HG03045 (cell line): ENCODE measurements around the gene NEK10.
"Not testable (repeated sequence)": the region's sequence is repeated elsewhere in the genome, so short reads cannot be mapped to it uniquely, and the experiment has no call there.

Source experiments
- ATAC-seq: cut with Tn5 transposase; IDR thresholded peaks from one replicate; pipeline ENCODE4 v1.9.1; 2021; ENCODE audit warnings: mild to moderate bottlenecking, moderate library complexity; ENCODE audit not compliant: unreplicated experiment

NEK10 gene

GRCh38 chr3:27354588-27355203, 14.5 kb downstream of the NEK10 start:
- no peak for ATAC-seq

- no peak for ATAC-seq
Measured at GRCh38 chr3:27354161-27354560, 15.0 kb downstream of the NEK10 start.

- no peak for ATAC-seq
Measured at GRCh38 chr3:27353221-27353620, 16.0 kb downstream of the NEK10 start.

GRCh38 chr3:27352047-27352446, 17.1 kb downstream of the NEK10 start:
- no peak for ATAC-seq

- ATAC-seq: peak; percentile 66
Measured at GRCh38 chr3:27349832-27350231, 19.4 kb downstream of the NEK10 start.

GRCh38 chr3:27345959-27346865, 23.0 kb downstream of the NEK10 start:
- no peak for ATAC-seq

- ATAC-seq: no peak
Measured at GRCh38 chr3:27345493-27345892, 23.7 kb downstream of the NEK10 start.

- no peak for ATAC-seq
Measured at GRCh38 chr3:27345045-27345444, 24.1 kb downstream of the NEK10 start.

GRCh38 chr3:27344192-27344591, 25.0 kb downstream of the NEK10 start:
- no peak for ATAC-seq

- ATAC-seq: no peak
Measured at GRCh38 chr3:27342267-27342666, 26.9 kb downstream of the NEK10 start.

GRCh38 chr3:27340534-27340933, 28.6 kb downstream of the NEK10 start:
- ATAC-seq: no peak

GRCh38 chr3:27335571-27335970, 33.6 kb downstream of the NEK10 start:
- no peak for ATAC-seq

- no peak for ATAC-seq
Measured at GRCh38 chr3:27333843-27334242, 35.3 kb downstream of the NEK10 start.

- ATAC-seq: not testable (repeated sequence)
Measured at GRCh38 chr3:27328982-27329762, 40.0 kb downstream of the NEK10 start.

GRCh38 chr3:27326629-27327545, 42.3 kb downstream of the NEK10 start:
- no peak for ATAC-seq

- no peak for ATAC-seq
Measured at GRCh38 chr3:27326202-27326601, 43.0 kb downstream of the NEK10 start.

- no peak for ATAC-seq
Measured at GRCh38 chr3:27325419-27325818, 43.8 kb downstream of the NEK10 start.

- no peak for ATAC-seq
Measured at GRCh38 chr3:27324686-27325085, 44.5 kb downstream of the NEK10 start.

- no peak for ATAC-seq
Measured at GRCh38 chr3:27323087-27323570, 46.1 kb downstream of the NEK10 start.

GRCh38 chr3:27322634-27323033, 46.5 kb downstream of the NEK10 start:
- no peak for ATAC-seq
